ENCODE measurements around the gene PTAR1. TPM values are rescaled to one million over a fixed set of nuclear protein-coding genes. Genes with fewer than 3 reads are reported as not detected.

The PTAR1 gene
- total RNA-seq, 1 donor from 2014 or later = 52.9 TPM

- Mint-ChIP-seq H3K4me3 (no peak overlapping the region), H3K36me3 (peaks cover 27% of the 10 kb centered on the region), H3K4me1 (ENCODE audit: unreplicated experiment) (no peaks in the 10 kb centered on the region), H3K9me3 (no peaks in the 10 kb centered on the region), H3K27ac (no peak overlapping the region), H3K27me3 (no peaks in the 10 kb centered on the region)
- DNase-seq (ENCODE audit: extremely low spot score, unreplicated experiment) = no peak
- TF ChIP-seq CTCF (conservative IDR thresholded peaks at IDR 0.05) = no peak
These were observed 44.7 kb downstream of the PTAR1 start for GRCh38 chr9:69715096-69715495.

- TF ChIP-seq CTCF (conservative IDR thresholded peaks at IDR 0.05) = no peak
- H3K4me3 Mint-ChIP-seq = no peak overlapping the region
- peaks cover 3% of the 10 kb centered on the region for H3K27me3 Mint-ChIP-seq
- no peak overlapping the region for H3K27ac Mint-ChIP-seq
- no peaks in the 10 kb centered on the region for H3K4me1 Mint-ChIP-seq (ENCODE audit: unreplicated experiment)
- DNase-seq (ENCODE audit: extremely low spot score, unreplicated experiment) = no peak
- no peaks in the 10 kb centered on the region for H3K36me3 Mint-ChIP-seq
- peaks cover 15% of the 10 kb centered on the region for H3K9me3 Mint-ChIP-seq
These were observed 62.3 kb downstream of the PTAR1 start for GRCh38 chr9:69697475-69697874.

GRCh38 chr9:69696802-69697201 lies 63.0 kb downstream of the PTAR1 start:
- no peak for TF ChIP-seq CTCF (conservative IDR thresholded peaks at IDR 0.05)
- no peak for DNase-seq (ENCODE audit: extremely low spot score, unreplicated experiment)
- Mint-ChIP-seq H3K36me3 (no peaks in the 10 kb centered on the region), H3K4me1 (ENCODE audit: unreplicated experiment) (no peaks in the 10 kb centered on the region), H3K27me3 (peaks cover 3% of the 10 kb centered on the region), H3K27ac (no peak overlapping the region), H3K9me3 (peaks cover 15% of the 10 kb centered on the region), H3K4me3 (no peak overlapping the region)

- H3K36me3 Mint-ChIP-seq = no peaks in the 10 kb centered on the region
- peaks cover 1% of the 10 kb centered on the region for H3K27me3 Mint-ChIP-seq
These were observed 69.7 kb downstream of the PTAR1 start for GRCh38 chr9:69689991-69690538.

GRCh38 chr9:69683927-69684326 lies 75.9 kb downstream of the PTAR1 start:
- H3K27ac Mint-ChIP-seq = no peak overlapping the region
- H3K4me3 Mint-ChIP-seq = no peak overlapping the region

More at GRCh38 chr9:69689991-69690538, 69.7 kb downstream of the PTAR1 start:
- TF ChIP-seq CTCF (conservative IDR thresholded peaks at IDR 0.05) = no peak
- peaks cover 3% of the 10 kb centered on the region for H3K9me3 Mint-ChIP-seq
- H3K4me1 Mint-ChIP-seq (ENCODE audit: unreplicated experiment) = no peaks in the 10 kb centered on the region
- DNase-seq (ENCODE audit: extremely low spot score, unreplicated experiment) = no peak
- H3K27ac Mint-ChIP-seq = no peak overlapping the region
- H3K4me3 Mint-ChIP-seq = no peak overlapping the region

More at GRCh38 chr9:69683927-69684326, 75.9 kb downstream of the PTAR1 start:
- Mint-ChIP-seq H3K27me3 (no peaks in the 10 kb centered on the region), H3K4me1 (ENCODE audit: unreplicated experiment) (no peaks in the 10 kb centered on the region), H3K9me3 (no peaks in the 10 kb centered on the region), H3K36me3 (no peaks in the 10 kb centered on the region)
- no peak for DNase-seq (ENCODE audit: extremely low spot score, unreplicated experiment)
- TF ChIP-seq CTCF (conservative IDR thresholded peaks at IDR 0.05) = no peak

Measured in type B pancreatic cell (in vitro differentiated cells).